Activated CD8-positive, alpha-beta memory T cell treated with anti-CD3 and anti-CD28 coated beads, Interleukin-2, amount 10 ng/mL, durations not matched to agents 7 days and 5 days (primary cell): ENCODE measurements around the gene GPR142. TPM values are rescaled to one million over a fixed set of nuclear protein-coding genes. Genes with fewer than 3 reads are reported as not detected.

Experiments
- ATAC-seq: fragments of 150-1000 bp; cut with Tn5 transposase; one replicate; pipeline ENCODE4 v1.10.0; 2021; ENCODE audit warnings: moderate library complexity
- CTCF ChIA-PET: fragments of 350-600 bp; sonication (Branson Sonifier 250); formaldehyde crosslinking; loops from one replicate; lab custom pipeline; 2021; ENCODE audit warnings: antibody characterized with exemption; lab: Charles Lee
- DNase-seq: peaks from one replicate; pipeline ENCODE4 v3.0.0-alpha.2; 2020
- H3K27ac Mint-ChIP-seq: one replicate; pipeline ENCODE4 v1.8.0; 2021; ENCODE audit warnings: mild to moderate bottlenecking, mixed read lengths
- H3K27me3 Mint-ChIP-seq: one replicate; pipeline ENCODE4 v1.8.0; 2021; ENCODE audit warnings: mixed read lengths
- H3K36me3 Mint-ChIP-seq: one replicate; pipeline ENCODE4 v1.8.0; 2021; ENCODE audit warnings: mild to moderate bottlenecking, mixed read lengths
- H3K4me1 Mint-ChIP-seq: one replicate; pipeline ENCODE4 v1.8.0; 2021; ENCODE audit warnings: mixed read lengths
- H3K4me3 Mint-ChIP-seq: one replicate; pipeline ENCODE4 v1.8.0; 2021; ENCODE audit warnings: mild to moderate bottlenecking, moderate library complexity, mixed read lengths
- H3K9me3 Mint-ChIP-seq: one replicate; pipeline ENCODE4 v1.8.0; 2022; ENCODE audit warnings: low read depth, mixed read lengths
- total RNA-seq, 2 experiments: library from RNA; stranded (reverse); gene quantifications; one replicate each; pipeline ENCODE4 v1.2.3, GENCODE V29; 2021

GPR142 gene
- total RNA-seq, 2 experiments from 2014 or later: not detected

DNA sequence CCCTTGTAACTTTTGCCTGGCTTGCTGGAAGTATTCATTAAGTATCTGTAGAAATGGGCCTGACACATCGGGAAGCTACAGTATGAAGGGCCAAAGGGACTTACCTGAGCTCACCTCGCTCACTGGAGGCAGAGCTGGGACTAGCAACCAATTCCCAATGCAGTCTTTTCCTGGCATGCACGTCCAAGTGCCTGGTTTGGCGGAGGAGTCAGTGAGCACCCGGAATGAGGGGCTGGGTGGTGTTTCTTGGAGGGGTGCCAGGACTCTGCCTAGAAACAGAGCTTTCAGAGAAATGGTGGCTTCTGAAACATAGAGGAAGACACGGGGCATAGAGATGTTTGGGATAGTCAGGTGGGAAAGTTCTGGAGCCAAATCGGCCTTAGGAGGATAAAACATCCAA, 46.2 kb downstream of the GPR142 start:
- ATAC-seq (no peak), DNase-seq (no peak)
- H3K27ac Mint-ChIP-seq: no peak overlapping the region
- peaks cover 17% of the 10 kb centered on the region for H3K27me3 Mint-ChIP-seq
- H3K36me3 Mint-ChIP-seq: no peaks in the 10 kb centered on the region
- no peaks in the 10 kb centered on the region for H3K9me3 Mint-ChIP-seq
- no peak overlapping the region for H3K4me3 Mint-ChIP-seq
- H3K4me1 Mint-ChIP-seq: peaks cover 2% of the 10 kb centered on the region
- CTCF ChIA-PET: no interaction called here

DNA sequence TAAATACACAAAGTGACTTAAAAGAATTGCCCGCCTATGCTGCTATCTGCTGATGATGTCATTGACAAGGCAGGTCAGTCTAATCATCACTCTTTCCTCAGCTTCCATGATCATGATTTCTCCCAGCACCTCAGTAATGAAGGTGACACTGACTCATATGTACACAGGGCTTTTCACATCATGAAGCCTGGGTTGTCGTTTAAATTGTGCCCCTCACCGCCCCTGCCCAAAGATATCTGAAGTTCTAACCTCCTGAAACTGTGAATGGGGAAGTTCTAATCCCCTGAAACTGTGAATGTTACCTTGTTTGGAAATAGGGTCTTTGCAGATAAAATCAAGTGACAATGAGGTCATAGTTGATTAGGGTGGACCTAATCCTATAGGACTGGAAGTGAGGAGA, 47.2 kb downstream of the GPR142 start:
- H3K27me3 Mint-ChIP-seq: peaks cover 18% of the 10 kb centered on the region
- CTCF ChIA-PET: no interaction called here
- no peak overlapping the region for H3K4me3 Mint-ChIP-seq
- ATAC-seq (no peak), DNase-seq (no peak)
- H3K4me1 Mint-ChIP-seq: peaks cover 2% of the 10 kb centered on the region
- H3K27ac Mint-ChIP-seq: no peak overlapping the region
- no peaks in the 10 kb centered on the region for H3K9me3 Mint-ChIP-seq
- no peaks in the 10 kb centered on the region for H3K36me3 Mint-ChIP-seq

GRCh38 chr17:74415608-74416396, 48.5 kb downstream of the GPR142 start:
- Mint-ChIP-seq H3K9me3 (no peaks in the 10 kb centered on the region), H3K4me3 (no peak overlapping the region), H3K27me3 (peaks cover 17% of the 10 kb centered on the region), H3K27ac (no peak overlapping the region), H3K4me1 (no peaks in the 10 kb centered on the region), H3K36me3 (no peaks in the 10 kb centered on the region)
- DNase-seq (no peak), ATAC-seq (no peak)
- CTCF ChIA-PET: no interaction called here

- Mint-ChIP-seq H3K4me1 (no peaks in the 10 kb centered on the region), H3K36me3 (no peaks in the 10 kb centered on the region), H3K27ac (no peak overlapping the region), H3K9me3 (no peaks in the 10 kb centered on the region), H3K4me3 (no peak overlapping the region), H3K27me3 (peaks cover 11% of the 10 kb centered on the region)
- CTCF ChIA-PET: interaction anchor here (1.4 kb wide), 1 partner anchor 38 kb away, joined by 3 read pairs; no protein-coding TSS in a partner anchor
- no peak for DNase-seq
- no peak for ATAC-seq
Observed at GRCh38 chr17:74417178-74418045, 50.1 kb downstream of the GPR142 start.

- Mint-ChIP-seq H3K27ac (no peak overlapping the region), H3K9me3 (no peaks in the 10 kb centered on the region), H3K27me3 (peaks cover 20% of the 10 kb centered on the region), H3K4me1 (no peaks in the 10 kb centered on the region), H3K4me3 (no peak overlapping the region), H3K36me3 (no peaks in the 10 kb centered on the region)
- CTCF ChIA-PET: no interaction called here
- no peak for DNase-seq
- no peak for ATAC-seq
Observed at GRCh38 chr17:74419928-74420411, 52.7 kb downstream of the GPR142 start.

Other genes with a start within 250 kb of the GPR142 start
- 100 to 1,000 TPM; 921 to 988 TPM for gene RPL38, start 163.8 kb upstream of the GPR142 start, total RNA-seq
- gene TTYH2, start 153.9 kb upstream of the GPR142 start, total RNA-seq: 10 to 100 TPM in 1 of 2 experiments, 1 to 10 TPM in 1; 7.1 to 12.8 TPM
- 1 to 10 TPM in 1 of 2 experiments, under 1 TPM in 1; 0.35 to 1.3 TPM for gene DNAI2, start 93.3 kb upstream of the GPR142 start, total RNA-seq
- gene KIF19, start 41.3 kb upstream of the GPR142 start, total RNA-seq: 1 to 10 TPM in 1 of 2 experiments, under 1 TPM in 1; 0.42 to 1.6 TPM
- gene BTBD17, start 5.6 kb upstream of the GPR142 start, total RNA-seq: not detected
- gene GPRC5C, start 64.6 kb downstream of the GPR142 start, total RNA-seq: not detected
- 10 to 100 TPM in 1 of 2 experiments, 1 to 10 TPM in 1; 2.0 to 15.8 TPM for gene CD300A, start 99.1 kb downstream of the GPR142 start, total RNA-seq
- not detected for gene CD300LB, start 164.0 kb downstream of the GPR142 start, total RNA-seq
- gene CD300C, start 178.6 kb downstream of the GPR142 start, total RNA-seq: 1 to 10 TPM in 1 of 2 experiments, under 1 TPM in 1; 0.56 to 1.5 TPM
- gene CD300H, start 200.0 kb downstream of the GPR142 start, total RNA-seq: not detected
- gene CD300LD, start 224.8 kb downstream of the GPR142 start, total RNA-seq: not detected